SK-N-SH (cell line): ENCODE measurements around the gene EEFSEC. TPM values are rescaled to one million over a fixed set of nuclear protein-coding genes. Genes with fewer than 3 reads are reported as not detected.

Experiments used
- CTCF ChIA-PET: fragments of 300-600, 350-600 bp; formaldehyde crosslinking; extraction: SDS; loops from one replicate; lab custom pipeline; 2021; lab: Yijun Ruan, JAX
- POLR2A ChIA-PET: fragments of 350-600 bp; sonication (Branson Sonifier 250); formaldehyde crosslinking; extraction: SDS; loops from one replicate; lab custom pipeline; 2020; ENCODE audit warnings: antibody characterized with exemption, inconsistent platforms; lab: Yijun Ruan, JAX
- DNase-seq: peaks from one replicate; pipeline ENCODE4 v3.0.0; 2012
- H2AFZ ChIP-seq: fragments of 200-600 bp; sonication (generic); 2 replicates; pipeline ENCODE4 v1.8.1; 2016; ENCODE audit warnings: antibody characterized with exemption, mild to moderate bottlenecking, low read depth
- H3F3A ChIP-seq: fragments of 200-600 bp; sonication (generic); replicated peaks from 2 replicates; pipeline ENCODE3; 2016; ENCODE audit warnings: antibody characterized with exemption, mild to moderate bottlenecking; ENCODE audit not compliant: insufficient read depth
- H3K27ac ChIP-seq, 2 experiments: fragments of 200-500 bp in 1 of 2; fragments of 200-600 bp in 1 of 2; sonication (Bioruptor generic) in 1 of 2; sonication (generic), shearing (Covaris generic) in 1 of 2; 2 replicates each; pipeline versions ENCODE4 v1.5.1 to v1.6.1; 2014 to 2016; ENCODE audit warnings: low read depth in 2 of 2, inconsistent platforms in 1 of 2, low read length in 1 of 2, mild to moderate bottlenecking in 1 of 2, mixed read lengths in 1 of 2
- H3K27me3 ChIP-seq: fragments of 200-600 bp; sonication (generic), shearing (Covaris generic); 2 replicates; pipeline ENCODE4 v1.6.1; 2016; ENCODE audit warnings: mixed run types; ENCODE audit not compliant: insufficient read depth
- H3K36me3 ChIP-seq, 2 experiments: fragments of 200-500 bp in 1 of 2; fragments of 200-600 bp in 1 of 2; sonication (Bioruptor generic) in 1 of 2; sonication (generic) in 1 of 2; replicated peaks in 1 of 2; 2 replicates each; pipeline versions ENCODE3 to v1.5.1; 2014 to 2016; ENCODE audit warnings: low read length in 1 of 2, mild to moderate bottlenecking in 1 of 2; ENCODE audit not compliant: insufficient read depth in 2 of 2, control insufficient read depth in 1 of 2
- H3K4me1 ChIP-seq, 2 experiments: fragments of 200-500 bp in 1 of 2; fragments of 200-600 bp in 1 of 2; sonication (Bioruptor generic) in 1 of 2; sonication (generic), shearing (Covaris generic) in 1 of 2; 2 replicates each; pipeline versions ENCODE4 v1.5.1 to v1.6.1; 2014 to 2016; ENCODE audit warnings: low read depth in 1 of 2, low read length in 1 of 2, mixed run types in 1 of 2; ENCODE audit not compliant: insufficient read depth in 2 of 2, control insufficient read depth in 1 of 2
- H3K4me2 ChIP-seq: fragments of 200-600 bp; sonication (generic), shearing (Covaris generic); 2 replicates; pipeline ENCODE4 v1.6.1; 2017; ENCODE audit warnings: mixed run types
- H3K4me3 ChIP-seq, 2 experiments: fragments of 200-500 bp in 1 of 2; fragments of 200-600 bp in 1 of 2; sonication (Bioruptor generic) in 1 of 2; sonication (generic), shearing (Covaris generic) in 1 of 2; 2 replicates each; pipeline versions ENCODE4 v1.5.1 to v1.8.1; 2014 to 2016; ENCODE audit warnings: low read depth in 2 of 2, inconsistent platforms in 1 of 2, low read length in 1 of 2, mild to moderate bottlenecking in 1 of 2, mixed read lengths in 1 of 2, moderate library complexity in 1 of 2
- H3K79me2 ChIP-seq: fragments of 200-600 bp; sonication (generic); 2 replicates; pipeline ENCODE4 v1.8.1; 2017; ENCODE audit warnings: mild to moderate bottlenecking; ENCODE audit not compliant: insufficient read depth
- H3K9ac ChIP-seq: fragments of 200-600 bp; sonication (generic); 2 replicates; pipeline ENCODE4 v1.6.1; 2017; ENCODE audit warnings: mixed run types
- H3K9me2 ChIP-seq: fragments of 200-600 bp; sonication (generic); 2 replicates; pipeline ENCODE4 v1.6.1; 2017; ENCODE audit warnings: mixed run types
- H3K9me3 ChIP-seq: fragments of 200-600 bp; sonication (generic); 2 replicates; pipeline ENCODE4 v1.6.1; 2017; ENCODE audit warnings: mixed run types, mild to moderate bottlenecking, moderate library complexity
- H4K20me1 ChIP-seq: fragments of 200-600 bp; sonication (generic); 2 replicates; pipeline ENCODE4 v1.6.1; 2017; ENCODE audit warnings: mild to moderate bottlenecking, mixed run types; ENCODE audit not compliant: insufficient read depth
- ELF1 ChIP-seq: IDR thresholded peaks from 2 replicates; pipeline ENCODE4 v1.4.0; 2012
- FOSL2 ChIP-seq: IDR thresholded peaks from 2 replicates; pipeline ENCODE4 v1.4.0; 2012; ENCODE audit warnings: low read depth, mild to moderate bottlenecking, moderate library complexity, borderline replicate concordance
- FOXM1 ChIP-seq: IDR thresholded peaks from 2 replicates; pipeline ENCODE4 v1.4.0; 2012; ENCODE audit warnings: low read depth, mild to moderate bottlenecking
- MXI1 ChIP-seq: IDR thresholded peaks from 2 replicates; pipeline ENCODE4 v1.6.1; 2012; ENCODE audit warnings: mild to moderate bottlenecking, low read depth, low read length, improper control_type of control experiment
- RAD21 ChIP-seq: IDR thresholded peaks from 2 replicates; pipeline ENCODE4 v1.6.1; 2012; ENCODE audit warnings: mild to moderate bottlenecking, low read length
- RXRA ChIP-seq: IDR thresholded peaks from 2 replicates; pipeline ENCODE4 v1.4.0; 2012; ENCODE audit warnings: low read depth, mild to moderate bottlenecking, borderline replicate concordance
- TCF12 ChIP-seq: IDR thresholded peaks from 2 replicates; pipeline ENCODE4 v1.4.0; 2012
- TEAD4 ChIP-seq: IDR thresholded peaks from 2 replicates; pipeline ENCODE4 v1.4.0; 2012; ENCODE audit warnings: mild to moderate bottlenecking, borderline replicate concordance; ENCODE audit not compliant: insufficient read depth
- YY1 ChIP-seq: IDR thresholded peaks from 2 replicates; pipeline ENCODE4 v1.4.0; 2012; ENCODE audit warnings: low read depth, mild to moderate bottlenecking
- WGBS: methylation state at CpG from one replicate; pipeline ENCODE4 v1.1.6; 2017; ENCODE audit warnings: low lambda C conversion rate; 5-methylcytosine and 5-hydroxymethylcytosine counted together
- polyA plus RNA-seq, 3 experiments: library from polyadenylated mRNA; depleted of rRNA; stranded (reverse); fragments of >200 nt; gene quantifications; 2 replicates each; pipeline ENCODE4 v1.2.3, GENCODE V29; 2012
- TF ChIP-seq, protein P1 (sequence below): IDR thresholded peaks from 2 replicates; pipeline ENCODE4 v1.6.1; 2012; ENCODE audit warnings: mild to moderate bottlenecking, low read depth, low read length, moderate library complexity
- TF ChIP-seq, protein P2 (sequence below): fragments of 200-600 bp; sonication (generic); IDR thresholded peaks from 2 replicates; pipeline ENCODE4 v1.6.1; 2017; ENCODE audit warnings: antibody characterized with exemption, mild to moderate bottlenecking, moderate library complexity
- TF ChIP-seq, protein P3 (sequence below): IDR thresholded peaks from 2 replicates; pipeline ENCODE4 v1.4.0; 2012; ENCODE audit warnings: low read depth
- TF ChIP-seq, protein P4 (sequence below): fragments of 150-350 bp; IDR thresholded peaks from 2 replicates; pipeline ENCODE4 v1.6.1; 2017; ENCODE audit warnings: antibody characterized with exemption, low read length, low read depth, borderline replicate concordance
- TF ChIP-seq, protein P5 (sequence below): fragments of 150-350 bp; IDR thresholded peaks from 2 replicates; pipeline ENCODE4 v1.6.1; 2016; ENCODE audit warnings: mild to moderate bottlenecking, low read depth, low read length

EEFSEC gene
- polyA plus RNA-seq, 1 of the 3 experiments (the other 2 are of a cell fraction) = 12.4 TPM

DNA sequence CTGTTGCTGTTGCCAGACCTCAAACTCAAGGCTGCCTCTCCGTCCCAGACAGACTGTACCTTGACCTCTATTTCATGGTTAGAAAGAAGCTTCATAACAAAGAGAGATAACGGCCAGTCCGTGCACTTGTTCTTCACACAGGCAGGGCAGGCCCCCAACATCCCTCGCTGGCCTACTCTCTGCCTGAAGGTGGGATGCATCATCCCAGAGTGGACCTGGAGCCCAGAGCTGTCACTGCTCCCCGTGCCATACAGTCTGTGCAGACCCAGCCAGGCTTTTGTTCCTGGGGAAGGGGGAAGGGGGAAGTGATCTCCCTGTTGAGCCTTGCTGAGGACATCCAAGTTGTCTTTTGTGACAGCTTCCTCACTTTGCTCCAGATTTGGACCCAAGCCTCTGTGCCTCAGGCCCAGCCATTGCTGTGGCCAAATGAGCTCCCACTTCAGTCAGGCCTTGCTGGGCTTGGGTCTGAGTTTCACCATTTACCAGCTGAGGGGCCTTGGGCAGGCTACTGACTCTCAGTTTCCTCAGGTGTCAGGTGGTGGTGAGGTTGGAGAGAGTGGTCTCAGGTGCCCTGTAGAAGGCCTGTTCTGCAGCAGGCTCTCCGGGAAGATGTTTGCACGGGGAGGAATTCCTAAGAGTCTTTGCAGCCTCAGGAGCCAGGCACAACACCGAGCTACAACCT is 171.8 kb downstream of the EEFSEC start:
- H3K27ac ChIP-seq = peak overlapping the region in 1 of 2 experiments; percentile 30; a peak in 2 of 4 replicates
- H4K20me1 ChIP-seq = no peaks in the 10 kb centered on the region
- TF ChIP-seq, protein P1, sequence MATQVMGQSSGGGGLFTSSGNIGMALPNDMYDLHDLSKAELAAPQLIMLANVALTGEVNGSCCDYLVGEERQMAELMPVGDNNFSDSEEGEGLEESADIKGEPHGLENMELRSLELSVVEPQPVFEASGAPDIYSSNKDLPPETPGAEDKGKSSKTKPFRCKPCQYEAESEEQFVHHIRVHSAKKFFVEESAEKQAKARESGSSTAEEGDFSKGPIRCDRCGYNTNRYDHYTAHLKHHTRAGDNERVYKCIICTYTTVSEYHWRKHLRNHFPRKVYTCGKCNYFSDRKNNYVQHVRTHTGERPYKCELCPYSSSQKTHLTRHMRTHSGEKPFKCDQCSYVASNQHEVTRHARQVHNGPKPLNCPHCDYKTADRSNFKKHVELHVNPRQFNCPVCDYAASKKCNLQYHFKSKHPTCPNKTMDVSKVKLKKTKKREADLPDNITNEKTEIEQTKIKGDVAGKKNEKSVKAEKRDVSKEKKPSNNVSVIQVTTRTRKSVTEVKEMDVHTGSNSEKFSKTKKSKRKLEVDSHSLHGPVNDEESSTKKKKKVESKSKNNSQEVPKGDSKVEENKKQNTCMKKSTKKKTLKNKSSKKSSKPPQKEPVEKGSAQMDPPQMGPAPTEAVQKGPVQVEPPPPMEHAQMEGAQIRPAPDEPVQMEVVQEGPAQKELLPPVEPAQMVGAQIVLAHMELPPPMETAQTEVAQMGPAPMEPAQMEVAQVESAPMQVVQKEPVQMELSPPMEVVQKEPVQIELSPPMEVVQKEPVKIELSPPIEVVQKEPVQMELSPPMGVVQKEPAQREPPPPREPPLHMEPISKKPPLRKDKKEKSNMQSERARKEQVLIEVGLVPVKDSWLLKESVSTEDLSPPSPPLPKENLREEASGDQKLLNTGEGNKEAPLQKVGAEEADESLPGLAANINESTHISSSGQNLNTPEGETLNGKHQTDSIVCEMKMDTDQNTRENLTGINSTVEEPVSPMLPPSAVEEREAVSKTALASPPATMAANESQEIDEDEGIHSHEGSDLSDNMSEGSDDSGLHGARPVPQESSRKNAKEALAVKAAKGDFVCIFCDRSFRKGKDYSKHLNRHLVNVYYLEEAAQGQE = no peak
- TF ChIP-seq TCF12 = no peak
- no peak for TF ChIP-seq TEAD4
- TF ChIP-seq, protein P2, sequence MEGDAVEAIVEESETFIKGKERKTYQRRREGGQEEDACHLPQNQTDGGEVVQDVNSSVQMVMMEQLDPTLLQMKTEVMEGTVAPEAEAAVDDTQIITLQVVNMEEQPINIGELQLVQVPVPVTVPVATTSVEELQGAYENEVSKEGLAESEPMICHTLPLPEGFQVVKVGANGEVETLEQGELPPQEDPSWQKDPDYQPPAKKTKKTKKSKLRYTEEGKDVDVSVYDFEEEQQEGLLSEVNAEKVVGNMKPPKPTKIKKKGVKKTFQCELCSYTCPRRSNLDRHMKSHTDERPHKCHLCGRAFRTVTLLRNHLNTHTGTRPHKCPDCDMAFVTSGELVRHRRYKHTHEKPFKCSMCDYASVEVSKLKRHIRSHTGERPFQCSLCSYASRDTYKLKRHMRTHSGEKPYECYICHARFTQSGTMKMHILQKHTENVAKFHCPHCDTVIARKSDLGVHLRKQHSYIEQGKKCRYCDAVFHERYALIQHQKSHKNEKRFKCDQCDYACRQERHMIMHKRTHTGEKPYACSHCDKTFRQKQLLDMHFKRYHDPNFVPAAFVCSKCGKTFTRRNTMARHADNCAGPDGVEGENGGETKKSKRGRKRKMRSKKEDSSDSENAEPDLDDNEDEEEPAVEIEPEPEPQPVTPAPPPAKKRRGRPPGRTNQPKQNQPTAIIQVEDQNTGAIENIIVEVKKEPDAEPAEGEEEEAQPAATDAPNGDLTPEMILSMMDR = no peak
- no peak for TF ChIP-seq RAD21
- no peak for TF ChIP-seq FOSL2
- TF ChIP-seq ELF1 = no peak
- TF ChIP-seq MXI1 = no peak
- no peak for TF ChIP-seq YY1
- TF ChIP-seq, protein P3, sequence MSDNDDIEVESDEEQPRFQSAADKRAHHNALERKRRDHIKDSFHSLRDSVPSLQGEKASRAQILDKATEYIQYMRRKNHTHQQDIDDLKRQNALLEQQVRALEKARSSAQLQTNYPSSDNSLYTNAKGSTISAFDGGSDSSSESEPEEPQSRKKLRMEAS = no peak
- TF ChIP-seq, protein P4, sequence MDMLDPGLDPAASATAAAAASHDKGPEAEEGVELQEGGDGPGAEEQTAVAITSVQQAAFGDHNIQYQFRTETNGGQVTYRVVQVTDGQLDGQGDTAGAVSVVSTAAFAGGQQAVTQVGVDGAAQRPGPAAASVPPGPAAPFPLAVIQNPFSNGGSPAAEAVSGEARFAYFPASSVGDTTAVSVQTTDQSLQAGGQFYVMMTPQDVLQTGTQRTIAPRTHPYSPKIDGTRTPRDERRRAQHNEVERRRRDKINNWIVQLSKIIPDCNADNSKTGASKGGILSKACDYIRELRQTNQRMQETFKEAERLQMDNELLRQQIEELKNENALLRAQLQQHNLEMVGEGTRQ = no peak
- TF ChIP-seq, protein P5, sequence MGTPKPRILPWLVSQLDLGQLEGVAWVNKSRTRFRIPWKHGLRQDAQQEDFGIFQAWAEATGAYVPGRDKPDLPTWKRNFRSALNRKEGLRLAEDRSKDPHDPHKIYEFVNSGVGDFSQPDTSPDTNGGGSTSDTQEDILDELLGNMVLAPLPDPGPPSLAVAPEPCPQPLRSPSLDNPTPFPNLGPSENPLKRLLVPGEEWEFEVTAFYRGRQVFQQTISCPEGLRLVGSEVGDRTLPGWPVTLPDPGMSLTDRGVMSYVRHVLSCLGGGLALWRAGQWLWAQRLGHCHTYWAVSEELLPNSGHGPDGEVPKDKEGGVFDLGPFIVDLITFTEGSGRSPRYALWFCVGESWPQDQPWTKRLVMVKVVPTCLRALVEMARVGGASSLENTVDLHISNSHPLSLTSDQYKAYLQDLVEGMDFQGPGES = no peak
- no peak for TF ChIP-seq FOXM1
- TF ChIP-seq RXRA = no peak
- CTCF ChIA-PET = interaction anchor here (0.9 to 1.9 kb wide), 6 partner anchors 18 to 154 kb away, joined by 3 to 4 read pairs (median 4); no protein-coding TSS in a partner anchor
- H2AFZ ChIP-seq = no peak overlapping the region
- H3K9ac ChIP-seq = no peak overlapping the region
- 86% methylated on average over 8 of the region's 8 CpGs for WGBS
- H3K9me2 ChIP-seq = no peaks in the 10 kb centered on the region
- H3K4me1 ChIP-seq = peaks cover 0 to 89% of the 10 kb centered on the region in 2 experiments; a peak in 2 of 4 replicates
- no peaks in the 10 kb centered on the region for H3K27me3 ChIP-seq
- H3F3A ChIP-seq = no peaks in the 10 kb centered on the region
- no peak overlapping the region for H3K4me2 ChIP-seq
- no peaks in the 10 kb centered on the region for H3K79me2 ChIP-seq
- DNase-seq = no peak
- H3K36me3 ChIP-seq = no peaks in the 10 kb centered on the region
- POLR2A ChIA-PET = no interaction called here
- no peak overlapping the region for H3K4me3 ChIP-seq
- H3K9me3 ChIP-seq = no peaks in the 10 kb centered on the region
